Panc1 (cell line): ENCODE measurements around the gene KCNB1. TPM values are rescaled to one million over a fixed set of nuclear protein-coding genes. Genes with fewer than 3 reads are reported as not detected.
A peak's percentile ranks its signal among the peaks of the same experiment; 100 is the strongest.

Experiments used
- ATAC-seq: fragments of 200-7000 bp; cut with Tn5 transposase; 2 replicates; pipeline ENCODE4 v1.9.1; 2020; ENCODE audit warnings: mild to moderate bottlenecking, moderate library complexity
- BruUV-seq: library from RNA; stranded (reverse); fragments of 400-500 nt; replicated peaks from 2 replicates; lab custom pipeline; 2021; lab: Mats Ljungman, UMichigan
- CTCF ChIA-PET: fragments of 300-600 bp; sonication (Branson Sonifier 250); formaldehyde crosslinking; loops from one replicate; lab custom pipeline; 2022; ENCODE audit warnings: antibody characterized with exemption; lab: Charles Lee
- POLR2A ChIA-PET: fragments of 300-600 bp; sonication (Branson Sonifier 250); formaldehyde crosslinking; loops from one replicate; lab custom pipeline; 2022; ENCODE audit warnings: antibody characterized with exemption; lab: Charles Lee
- DNase-seq: peaks from one replicate; pipeline ENCODE4 v3.0.0-alpha.2; 2010; ENCODE audit warnings: low read depth, low spot score
- H3K27ac ChIP-seq: 2 replicates; pipeline ENCODE4 v1.5.1; 2011; ENCODE audit warnings: mild to moderate bottlenecking, low read length, inconsistent platforms
- H3K27me3 ChIP-seq: fragments of 200-500 bp; sonication (Bioruptor generic); 2 replicates; pipeline ENCODE4 v1.6.0; 2014; ENCODE audit warnings: low read length, inconsistent platforms; ENCODE audit not compliant: control insufficient read depth, insufficient read depth
- H3K36me3 ChIP-seq: fragments of 200-500 bp; sonication (Bioruptor generic); 2 replicates; pipeline ENCODE4 v1.5.1; 2014; ENCODE audit warnings: inconsistent platforms, mild to moderate bottlenecking, low read length, moderate library complexity; ENCODE audit not compliant: control insufficient read depth, insufficient read depth
- H3K4me1 ChIP-seq: 2 replicates; pipeline ENCODE4 v1.5.1; 2011; ENCODE audit warnings: inconsistent platforms, mild to moderate bottlenecking, low read length, moderate library complexity; ENCODE audit not compliant: control insufficient read depth, insufficient read depth
- H3K4me3 ChIP-seq, 2 experiments: 2 replicates each; pipeline ENCODE4 v1.5.1; 2011 to 2012; ENCODE audit warnings: low read depth in 2 of 2, low read length in 2 of 2, mild to moderate bottlenecking in 2 of 2, inconsistent platforms in 1 of 2, moderate library complexity in 1 of 2
- H3K9me3 ChIP-seq: fragments of 200-500 bp; sonication (Bioruptor generic); 2 replicates; pipeline ENCODE4 v1.5.1; 2014; ENCODE audit warnings: low read depth, mild to moderate bottlenecking, inconsistent platforms, low read length, moderate library complexity; ENCODE audit not compliant: control insufficient read depth, insufficient read depth
- POLR2AphosphoS5 ChIP-seq: IDR thresholded peaks from 2 replicates; pipeline ENCODE4 v1.6.1; 2012; ENCODE audit warnings: mild to moderate bottlenecking, low read depth, low read length, moderate library complexity
- SIN3A ChIP-seq: IDR thresholded peaks from 2 replicates; pipeline ENCODE4 v1.6.1; 2012; ENCODE audit warnings: low read depth, mild to moderate bottlenecking, low read length, moderate library complexity, borderline replicate concordance; ENCODE audit not compliant: insufficient read depth
- TCF7L2 ChIP-seq: IDR thresholded peaks from 2 replicates; pipeline ENCODE4 v1.6.1; 2011; ENCODE audit warnings: mild to moderate bottlenecking, low read depth, low read length, inconsistent platforms
- in situ Hi-C: cut with HindIII; loops from 2 replicates; pipeline ENCODE4 v1.10.0; 2016; ENCODE audit warnings: low sequenced_read_pairs, low pct_unique_long_range_greater_than_20kb
- intact Hi-C: fragments of 100-400 bp; cut with micrococcal nuclease; formaldehyde crosslinking; loops from one replicate; pipeline ENCODE4 v1.10.0; 2022; ENCODE audit not compliant: unreplicated experiment
- total RNA-seq: library from RNA; stranded (reverse); gene quantifications from one replicate; pipeline ENCODE4 v1.2.1, GENCODE V29; 2021; ENCODE audit not compliant: unreplicated experiment
- TF ChIP-seq, protein P1 (sequence below), 2 experiments: IDR thresholded peaks; 2 replicates each; pipeline ENCODE4 v1.6.1; 2011 to 2012; ENCODE audit warnings: low read depth in 2 of 2, control low read depth in 1 of 2, low read length in 1 of 2, mild to moderate bottlenecking in 1 of 2, moderate library complexity in 1 of 2; ENCODE audit not compliant: insufficient read depth in 1 of 2
- TF ChIP-seq, protein P2 (sequence below): fragments of 450-650 bp; IDR thresholded peaks from 2 replicates; pipeline ENCODE4 v1.5.1; 2017; ENCODE audit warnings: mild to moderate bottlenecking

Gene KCNB1
- total RNA-seq, 1 experiment from 2014 or later: 11.1 TPM

DNA sequence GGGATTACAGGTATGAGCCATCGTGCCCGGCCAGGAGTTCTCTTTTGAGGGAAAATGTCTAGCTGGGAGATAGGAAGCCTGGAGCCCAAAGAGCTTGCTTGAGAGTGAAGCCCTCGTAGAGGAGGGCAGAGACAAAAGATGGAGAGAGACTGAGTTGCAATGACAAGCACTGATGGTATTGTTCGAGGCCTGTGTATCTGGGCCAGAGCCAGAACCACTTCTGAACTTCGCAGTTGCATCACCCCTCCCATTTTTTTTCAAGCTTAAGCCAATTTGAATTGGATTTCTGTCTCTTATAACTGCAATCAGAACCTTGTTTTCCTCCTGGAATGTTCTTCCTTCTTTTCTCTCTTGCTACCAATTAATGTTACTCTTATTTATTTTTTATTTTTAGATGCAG is 83.1 kb downstream of the KCNB1 start:
- DNase-seq: no peak
- ChIA-PET CTCF (no interaction called here), POLR2A (no interaction called here)
- Histone ChIP-seq H3K4me1 (peaks cover 5% of the 10 kb centered on the region), H3K27me3 (no peaks in the 10 kb centered on the region), H3K4me3 (no peak overlapping the region), H3K9me3 (no peaks in the 10 kb centered on the region), H3K27ac (peak overlapping the region; percentile 13; the same call in 1 of the 2 replicates), H3K36me3 (no peaks in the 10 kb centered on the region)
- intact Hi-C loops (no loop called here), in situ Hi-C loops (no loop called here)
- TF ChIP-seq, protein P1, sequence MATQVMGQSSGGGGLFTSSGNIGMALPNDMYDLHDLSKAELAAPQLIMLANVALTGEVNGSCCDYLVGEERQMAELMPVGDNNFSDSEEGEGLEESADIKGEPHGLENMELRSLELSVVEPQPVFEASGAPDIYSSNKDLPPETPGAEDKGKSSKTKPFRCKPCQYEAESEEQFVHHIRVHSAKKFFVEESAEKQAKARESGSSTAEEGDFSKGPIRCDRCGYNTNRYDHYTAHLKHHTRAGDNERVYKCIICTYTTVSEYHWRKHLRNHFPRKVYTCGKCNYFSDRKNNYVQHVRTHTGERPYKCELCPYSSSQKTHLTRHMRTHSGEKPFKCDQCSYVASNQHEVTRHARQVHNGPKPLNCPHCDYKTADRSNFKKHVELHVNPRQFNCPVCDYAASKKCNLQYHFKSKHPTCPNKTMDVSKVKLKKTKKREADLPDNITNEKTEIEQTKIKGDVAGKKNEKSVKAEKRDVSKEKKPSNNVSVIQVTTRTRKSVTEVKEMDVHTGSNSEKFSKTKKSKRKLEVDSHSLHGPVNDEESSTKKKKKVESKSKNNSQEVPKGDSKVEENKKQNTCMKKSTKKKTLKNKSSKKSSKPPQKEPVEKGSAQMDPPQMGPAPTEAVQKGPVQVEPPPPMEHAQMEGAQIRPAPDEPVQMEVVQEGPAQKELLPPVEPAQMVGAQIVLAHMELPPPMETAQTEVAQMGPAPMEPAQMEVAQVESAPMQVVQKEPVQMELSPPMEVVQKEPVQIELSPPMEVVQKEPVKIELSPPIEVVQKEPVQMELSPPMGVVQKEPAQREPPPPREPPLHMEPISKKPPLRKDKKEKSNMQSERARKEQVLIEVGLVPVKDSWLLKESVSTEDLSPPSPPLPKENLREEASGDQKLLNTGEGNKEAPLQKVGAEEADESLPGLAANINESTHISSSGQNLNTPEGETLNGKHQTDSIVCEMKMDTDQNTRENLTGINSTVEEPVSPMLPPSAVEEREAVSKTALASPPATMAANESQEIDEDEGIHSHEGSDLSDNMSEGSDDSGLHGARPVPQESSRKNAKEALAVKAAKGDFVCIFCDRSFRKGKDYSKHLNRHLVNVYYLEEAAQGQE (IDR thresholded peaks at IDR 0.05; ENCODE audit: insufficient read depth in 1 of 2, low read depth in 2 of 2, low read length in 1 of 2): no peak
- TF ChIP-seq TCF7L2 (no peak), SIN3A (no peak), POLR2AphosphoS5 (no peak)
- TF ChIP-seq, protein P2, sequence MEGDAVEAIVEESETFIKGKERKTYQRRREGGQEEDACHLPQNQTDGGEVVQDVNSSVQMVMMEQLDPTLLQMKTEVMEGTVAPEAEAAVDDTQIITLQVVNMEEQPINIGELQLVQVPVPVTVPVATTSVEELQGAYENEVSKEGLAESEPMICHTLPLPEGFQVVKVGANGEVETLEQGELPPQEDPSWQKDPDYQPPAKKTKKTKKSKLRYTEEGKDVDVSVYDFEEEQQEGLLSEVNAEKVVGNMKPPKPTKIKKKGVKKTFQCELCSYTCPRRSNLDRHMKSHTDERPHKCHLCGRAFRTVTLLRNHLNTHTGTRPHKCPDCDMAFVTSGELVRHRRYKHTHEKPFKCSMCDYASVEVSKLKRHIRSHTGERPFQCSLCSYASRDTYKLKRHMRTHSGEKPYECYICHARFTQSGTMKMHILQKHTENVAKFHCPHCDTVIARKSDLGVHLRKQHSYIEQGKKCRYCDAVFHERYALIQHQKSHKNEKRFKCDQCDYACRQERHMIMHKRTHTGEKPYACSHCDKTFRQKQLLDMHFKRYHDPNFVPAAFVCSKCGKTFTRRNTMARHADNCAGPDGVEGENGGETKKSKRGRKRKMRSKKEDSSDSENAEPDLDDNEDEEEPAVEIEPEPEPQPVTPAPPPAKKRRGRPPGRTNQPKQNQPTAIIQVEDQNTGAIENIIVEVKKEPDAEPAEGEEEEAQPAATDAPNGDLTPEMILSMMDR: no peak
- ATAC-seq: no peak
- BruUV-seq: no TSS peak

DNA sequence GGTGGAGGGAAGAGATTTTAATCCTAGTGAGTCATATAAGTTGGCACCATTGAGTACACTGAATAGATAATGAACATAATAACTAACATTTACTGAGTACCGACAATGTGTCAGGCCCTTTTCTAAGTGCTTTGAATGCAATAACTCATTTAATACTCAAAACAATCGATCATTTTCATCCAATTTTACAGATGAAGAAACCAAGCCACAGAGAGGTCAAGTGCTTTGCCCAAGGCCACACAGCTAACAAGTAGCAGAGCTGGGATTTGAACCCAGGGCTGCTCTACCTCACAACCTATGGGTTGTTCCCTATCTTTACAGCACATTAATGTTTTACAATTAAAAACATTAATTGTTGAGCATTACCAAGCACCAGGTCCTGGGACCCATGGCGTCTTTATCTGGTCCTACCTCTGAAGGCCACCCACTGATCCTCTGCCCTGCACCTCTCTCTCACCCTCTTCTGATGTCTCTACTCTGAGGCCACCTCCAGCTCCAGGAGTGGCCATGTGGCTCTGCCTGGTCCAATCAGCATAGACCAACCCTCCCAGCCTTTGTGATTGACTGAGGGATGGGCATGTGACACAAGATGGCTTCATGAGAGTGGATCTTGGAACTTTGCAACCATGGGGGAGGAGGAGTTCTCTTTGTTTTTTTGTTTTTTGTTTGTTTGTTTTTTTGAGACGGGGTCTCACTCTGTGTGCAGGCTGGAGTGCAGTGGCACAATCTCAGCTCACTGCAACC is 83.9 kb downstream of the KCNB1 start:
- POLR2A ChIA-PET: no interaction called here

More for the DNA sequence above, 83.9 kb downstream of the KCNB1 start:
- H3K9me3 ChIP-seq: no peaks in the 10 kb centered on the region
- in situ Hi-C loops (no loop called here), intact Hi-C loops (no loop called here)
- DNase-seq (no peak), ATAC-seq (no peak)
- peaks cover 5% of the 10 kb centered on the region for H3K4me1 ChIP-seq
- no peak overlapping the region for H3K27ac ChIP-seq
- no TSS peak for BruUV-seq
- TF ChIP-seq POLR2AphosphoS5 (no peak), TCF7L2 (no peak), SIN3A (no peak)
- TF ChIP-seq, protein P2: no peak
- TF ChIP-seq, protein P1 (IDR thresholded peaks at IDR 0.05; ENCODE audit: insufficient read depth in 1 of 2, low read depth in 2 of 2, low read length in 1 of 2): no peak
- no peak overlapping the region for H3K4me3 ChIP-seq
- H3K27me3 ChIP-seq: no peaks in the 10 kb centered on the region
- CTCF ChIA-PET: no interaction called here
- no peaks in the 10 kb centered on the region for H3K36me3 ChIP-seq
